C1 segment of cervical spinal cord (tissue), 14 donors: ENCODE measurements around the gene NELFCD.
"Not testable (repeated sequence)": the region's sequence is repeated elsewhere in the genome, so short reads cannot be mapped to it uniquely, and the experiment has no call there.

Experiments used
- DNase-seq, 14 donors: peaks; one replicate each; lab custom pipeline; 2025; lab: John Stamatoyannopoulos, UW

Gene NELFCD

GRCh38 chr20:58973179-58973578 is 7.9 kb upstream of the NELFCD start:
- DNase-seq = no peak

GRCh38 chr20:58973866-58974265 is 7.2 kb upstream of the NELFCD start:
- DNase-seq = no peak

- no peak for DNase-seq
Observed at GRCh38 chr20:58975353-58975752, 5.7 kb upstream of the NELFCD start.

GRCh38 chr20:58976061-58976730 is 4.9 kb upstream of the NELFCD start:
- DNase-seq = no peak

- no peak for DNase-seq
Observed at GRCh38 chr20:58978351-58979190, 2.5 kb upstream of the NELFCD start.

GRCh38 chr20:58981628-58982364 is 740 bp downstream of the NELFCD start:
- no peak for DNase-seq

- DNase-seq = no peak
Observed at GRCh38 chr20:58982406-58983114, 1.5 kb downstream of the NELFCD start.

- not testable (repeated sequence) for DNase-seq
Observed at GRCh38 chr20:58983115-58983468, 2.0 kb downstream of the NELFCD start.

GRCh38 chr20:58984691-58985090 is 3.6 kb downstream of the NELFCD start:
- DNase-seq = no peak

GRCh38 chr20:58985656-58986055 is 4.6 kb downstream of the NELFCD start:
- DNase-seq = no peak

GRCh38 chr20:58986286-58986967 is 5.4 kb downstream of the NELFCD start:
- no peak for DNase-seq

GRCh38 chr20:58986968-58987517 is 6.0 kb downstream of the NELFCD start:
- peak in 1 of 14 donors; percentile 25 for DNase-seq

- DNase-seq = peak in 1 of 14 donors; percentile 77
Observed at GRCh38 chr20:58987790-58988564, 6.9 kb downstream of the NELFCD start.

GRCh38 chr20:58988565-58988882 is 7.5 kb downstream of the NELFCD start:
- no peak for DNase-seq

GRCh38 chr20:58989196-58989595 is 8.1 kb downstream of the NELFCD start:
- no peak for DNase-seq

GRCh38 chr20:58990651-58991445 is 9.8 kb downstream of the NELFCD start:
- DNase-seq = no peak

GRCh38 chr20:58991715-58992114 is 10.7 kb downstream of the NELFCD start:
- no peak for DNase-seq

GRCh38 chr20:58992911-58993310 is 11.9 kb downstream of the NELFCD start:
- DNase-seq = no peak
